ENCODE results near the gene CD22. TPM values are rescaled to one million over a fixed set of nuclear protein-coding genes. Genes with fewer than 3 reads are reported as not detected.

CD22 gene
- total RNA-seq, 1 donor from 2014 or later: 2.5 TPM

GRCh38 chr19:35392742-35393715 lies 64.0 kb downstream of the CD22 start:
- ATAC-seq: no peak

- no peak for ATAC-seq
Measured at GRCh38 chr19:35395382-35396199, 66.6 kb downstream of the CD22 start.

DNA sequence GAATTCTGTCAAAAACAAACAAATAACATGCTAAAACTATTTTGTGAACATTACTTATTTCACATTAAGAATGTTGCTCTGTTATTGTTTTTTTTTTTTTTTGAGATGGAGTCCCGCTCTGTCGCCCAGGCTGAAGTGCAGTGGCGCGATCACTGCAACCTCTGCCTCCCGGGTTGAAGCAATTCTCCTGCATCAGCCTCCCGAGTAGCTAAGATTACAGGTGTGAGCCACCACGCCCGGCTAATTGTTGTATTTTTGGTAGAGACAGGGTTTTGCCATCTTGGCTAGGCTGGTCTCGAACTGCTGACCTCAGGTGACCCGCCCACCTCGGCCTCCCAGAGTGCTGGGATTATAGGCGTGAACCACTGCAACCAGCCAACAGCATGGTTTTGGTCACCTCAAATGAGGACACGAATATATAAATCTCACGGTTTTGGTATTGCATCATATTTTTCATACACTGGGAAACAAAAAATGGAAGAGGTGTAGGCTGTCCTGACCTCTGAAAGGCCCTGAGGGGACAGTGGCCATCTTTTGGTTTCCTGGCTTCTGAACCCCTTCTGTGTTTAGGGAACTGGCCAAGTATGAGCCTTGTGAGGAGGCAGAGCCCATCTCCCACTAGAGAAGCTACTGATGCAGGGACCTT lies 67.4 kb downstream of the CD22 start:
- ATAC-seq: no peak

Other genes starting within 250 kb of the CD22 start
- gene FXYD3, start 213.4 kb upstream of the CD22 start, total RNA-seq: 736 TPM
- gene LGI4, start 194.1 kb upstream of the CD22 start, total RNA-seq: 1.4 TPM
- gene FXYD1, start 190.4 kb upstream of the CD22 start, total RNA-seq: 2.1 TPM
- not detected for gene FXYD7, start 185.9 kb upstream of the CD22 start, total RNA-seq
- 114 TPM for gene FXYD5, start 174.5 kb upstream of the CD22 start, total RNA-seq
- gene FAM187B, start 100.4 kb upstream of the CD22 start, total RNA-seq: not detected
- 66.6 TPM for gene LSR, start 80.2 kb upstream of the CD22 start, total RNA-seq
- 72.3 TPM for gene USF2, start 60.2 kb upstream of the CD22 start, total RNA-seq
- gene HAMP, start 46.7 kb upstream of the CD22 start, total RNA-seq: not detected
- gene MAG, start 37.0 kb upstream of the CD22 start, total RNA-seq: not detected
- gene FFAR1, start 18.7 kb downstream of the CD22 start, total RNA-seq: not detected
- gene FFAR3, start 29.3 kb downstream of the CD22 start, total RNA-seq: not detected
- not detected for gene GPR42, start 41.9 kb downstream of the CD22 start, total RNA-seq
- gene FFAR2, start 119.1 kb downstream of the CD22 start, total RNA-seq: 1.8 TPM
- 338 TPM for gene KRTDAP, start 161.3 kb downstream of the CD22 start, total RNA-seq
- gene DMKN, start 184.5 kb downstream of the CD22 start, total RNA-seq: 406 TPM
- gene SBSN, start 199.1 kb downstream of the CD22 start, total RNA-seq: 1,433 TPM
- not detected for gene GAPDHS, start 204.3 kb downstream of the CD22 start, total RNA-seq
- gene TMEM147, start 216.4 kb downstream of the CD22 start, total RNA-seq: 87.7 TPM
- gene ATP4A, start 234.5 kb downstream of the CD22 start, total RNA-seq: not detected